HG03457 (cell line): Measurements from ENCODE around the gene JAGN1.
"Not testable (repeated sequence)": the region's sequence is repeated elsewhere in the genome, so short reads cannot be mapped to it uniquely, and the experiment has no call there.

ENCODE experiments used
- ATAC-seq: cut with Tn5 transposase; IDR thresholded peaks from one replicate; pipeline ENCODE4 v1.9.1; 2021; ENCODE audit warnings: moderate number of reproducible peaks; ENCODE audit not compliant: unreplicated experiment

Gene JAGN1

GRCh38 chr3:9866639-9867038, 23.8 kb upstream of the JAGN1 start:
- ATAC-seq: no peak

GRCh38 chr3:9867106-9867505, 23.3 kb upstream of the JAGN1 start:
- no peak for ATAC-seq

GRCh38 chr3:9869955-9870354, 20.5 kb upstream of the JAGN1 start:
- no peak for ATAC-seq

- no peak for ATAC-seq
Observed at GRCh38 chr3:9870978-9871377, 19.4 kb upstream of the JAGN1 start.

GRCh38 chr3:9872067-9872466, 18.3 kb upstream of the JAGN1 start:
- not testable (repeated sequence) for ATAC-seq

- ATAC-seq: no peak
Observed at GRCh38 chr3:9875448-9875847, 15.0 kb upstream of the JAGN1 start.

GRCh38 chr3:9876255-9876654, 14.2 kb upstream of the JAGN1 start:
- not testable (repeated sequence) for ATAC-seq

- no peak for ATAC-seq
Observed at GRCh38 chr3:9876991-9877390, 13.4 kb upstream of the JAGN1 start.

- no peak for ATAC-seq
Observed at GRCh38 chr3:9878700-9879099, 11.7 kb upstream of the JAGN1 start.

GRCh38 chr3:9879830-9880549, 10.4 kb upstream of the JAGN1 start, which contains the start of gene CIDEC:
CIDEC (minus strand) TSS chr3:9880253; CDS start chr3:9878486, 1,767 bp downstream.
- no peak for ATAC-seq

- no peak for ATAC-seq
Observed at GRCh38 chr3:9881441-9881840, 9.0 kb upstream of the JAGN1 start.

- ATAC-seq: no peak
Observed at GRCh38 chr3:9883706-9884554, 6.5 kb upstream of the JAGN1 start.

GRCh38 chr3:9884555-9885165, 5.8 kb upstream of the JAGN1 start:
- no peak for ATAC-seq

GRCh38 chr3:9886328-9886727, 4.1 kb upstream of the JAGN1 start:
- ATAC-seq: no peak

GRCh38 chr3:9887480-9887879, 2.9 kb upstream of the JAGN1 start:
- no peak for ATAC-seq

GRCh38 chr3:9888540-9888939, 1.9 kb upstream of the JAGN1 start:
- no peak for ATAC-seq

- no peak for ATAC-seq
Observed at GRCh38 chr3:9889405-9889804, 1.0 kb upstream of the JAGN1 start.

- no peak for ATAC-seq
Observed at GRCh38 chr3:9891072-9891622, 737 bp downstream of the JAGN1 start.

GRCh38 chr3:9893739-9894138, 3.3 kb downstream of the JAGN1 start:
- ATAC-seq: no peak

GRCh38 chr3:9895715-9896114, 5.3 kb downstream of the JAGN1 start:
- ATAC-seq: not testable (repeated sequence)

GRCh38 chr3:9896755-9897407, 6.5 kb downstream of the JAGN1 start:
- ATAC-seq: not testable (repeated sequence)
